Ectodermal cell (in vitro differentiated cells): ENCODE data around the gene DAAM1. TPM values are rescaled to one million over a fixed set of nuclear protein-coding genes. Genes with fewer than 3 reads are reported as not detected.

Experiments
- H3K27ac ChIP-seq: 2 replicates; pipeline ENCODE4 v1.7.0; 2013; ENCODE audit warnings: mild to moderate bottlenecking, low read depth, low read length; ENCODE audit not compliant: insufficient read depth, poor library complexity, severe bottlenecking
- H3K27me3 ChIP-seq: 2 replicates; pipeline ENCODE4 v1.7.0; 2013; ENCODE audit warnings: mild to moderate bottlenecking, low read length; ENCODE audit not compliant: insufficient read depth, control insufficient read depth, poor library complexity, severe bottlenecking
- H3K36me3 ChIP-seq: one replicate; pipeline ENCODE4 v1.7.0; 2013; ENCODE audit warnings: low read length; ENCODE audit not compliant: control insufficient read depth, insufficient read depth
- H3K4me1 ChIP-seq: one replicate; pipeline ENCODE4 v1.7.0; 2013; ENCODE audit warnings: low read length; ENCODE audit not compliant: control insufficient read depth, insufficient read depth
- H3K4me3 ChIP-seq: 2 replicates; pipeline ENCODE4 v1.7.0; 2013; ENCODE audit warnings: low read depth, low read length, control low read depth; ENCODE audit not compliant: insufficient read depth
- H3K9me3 ChIP-seq: 2 replicates; pipeline ENCODE4 v1.7.0; 2013; ENCODE audit warnings: mild to moderate bottlenecking, low read length, moderate library complexity; ENCODE audit not compliant: control insufficient read depth
- WGBS, 2 experiments: methylation state at CpG; one replicate each; pipeline ENCODE4 v1.1.7; 2013; ENCODE audit warnings: missing lambda C conversion rate in 2 of 2; 5-methylcytosine and 5-hydroxymethylcytosine counted together
- polyA plus RNA-seq, 4 experiments: library from polyadenylated mRNA; stranded (reverse); fragments of 50-300 nt; gene quantifications; one replicate each; pipeline ENCODE4 v1.2.3, GENCODE V29; 2013

Gene DAAM1
- 62.9 TPM for polyA plus RNA-seq (2013, experiment 1 of 4)
- 64.1 TPM for polyA plus RNA-seq (2013, experiment 2 of 4)
- polyA plus RNA-seq (2013, experiment 3 of 4), result 51.0 TPM
- 58.9 TPM for polyA plus RNA-seq (2013, experiment 4 of 4)

- WGBS, 2 experiments, result 0% methylated on average over 44 of the region's 44 CpGs
Observed at GRCh38 chr14:59188461-59189090, at the start of gene DAAM1. Gene DAAM1 (plus strand): TSS chr14:59188667. CDS start chr14:59263478, 74,811 bp downstream.

GRCh38 chr14:59139324-59139723 is 49.1 kb upstream of the DAAM1 start:
- Histone ChIP-seq H3K27ac (no peak overlapping the region), H3K4me1 (no peaks in the 10 kb centered on the region), H3K36me3 (no peaks in the 10 kb centered on the region), H3K4me3 (no peak overlapping the region), H3K9me3 (no peaks in the 10 kb centered on the region), H3K27me3 (no peaks in the 10 kb centered on the region)
- WGBS, 2 experiments, result 90 to 93% methylated on average over 5 of the region's 5 CpGs

More at GRCh38 chr14:59188461-59189090, at the start of gene DAAM1:
- Histone ChIP-seq H3K27me3 (peaks cover 31% of the 10 kb centered on the region), H3K36me3 (no peaks in the 10 kb centered on the region), H3K4me1 (peaks cover 4% of the 10 kb centered on the region), H3K27ac (peak within 1 kb of the TSS; percentile 90), H3K9me3 (no peaks in the 10 kb centered on the region), H3K4me3 (peak within 1 kb of the TSS; percentile 94)

- H3K27ac ChIP-seq, result no peak overlapping the region
- no peaks in the 10 kb centered on the region for H3K4me1 ChIP-seq
- H3K27me3 ChIP-seq, result no peaks in the 10 kb centered on the region
- WGBS, 2 experiments, result 91 to 92% methylated on average over 7 of the region's 7 CpGs
- H3K36me3 ChIP-seq, result no peaks in the 10 kb centered on the region
- H3K9me3 ChIP-seq, result no peaks in the 10 kb centered on the region
- H3K4me3 ChIP-seq, result no peak overlapping the region
Observed at GRCh38 chr14:59140106-59140843, 48.2 kb upstream of the DAAM1 start.

- H3K4me3 ChIP-seq, result no peak overlapping the region
- H3K27me3 ChIP-seq, result no peaks in the 10 kb centered on the region
- H3K4me1 ChIP-seq, result peaks cover 4% of the 10 kb centered on the region
- H3K36me3 ChIP-seq, result no peaks in the 10 kb centered on the region
- H3K9me3 ChIP-seq, result no peaks in the 10 kb centered on the region
- WGBS, 2 experiments, result 90 to 98% methylated on average over 2 of the region's 2 CpGs
- H3K27ac ChIP-seq, result no peak overlapping the region
Observed at GRCh38 chr14:59146484-59146883, 42.0 kb upstream of the DAAM1 start.

- no peak overlapping the region for H3K27ac ChIP-seq
- H3K27me3 ChIP-seq, result no peaks in the 10 kb centered on the region
- no peaks in the 10 kb centered on the region for H3K9me3 ChIP-seq
- WGBS, 2 experiments, result 57 to 75% methylated on average over 1 of the region's 1 CpG
- peaks cover 4% of the 10 kb centered on the region for H3K4me1 ChIP-seq
- H3K36me3 ChIP-seq, result no peaks in the 10 kb centered on the region
- H3K4me3 ChIP-seq, result no peak overlapping the region
Observed at GRCh38 chr14:59147007-59147406, 41.5 kb upstream of the DAAM1 start.

- WGBS, 2 experiments, result 88 to 91% methylated on average over 3 to 4 of the region's 4 CpGs
- Histone ChIP-seq H3K4me3 (no peak overlapping the region), H3K36me3 (no peaks in the 10 kb centered on the region), H3K27ac (no peak overlapping the region), H3K9me3 (no peaks in the 10 kb centered on the region), H3K4me1 (peaks cover 4% of the 10 kb centered on the region), H3K27me3 (no peaks in the 10 kb centered on the region)
Observed at GRCh38 chr14:59148334-59148900, 40.0 kb upstream of the DAAM1 start.

GRCh38 chr14:59150990-59151389 is 37.5 kb upstream of the DAAM1 start:
- WGBS, 2 experiments, result 96 to 97% methylated on average over 2 of the region's 2 CpGs
- Histone ChIP-seq H3K9me3 (no peaks in the 10 kb centered on the region), H3K4me1 (peaks cover 4% of the 10 kb centered on the region), H3K4me3 (no peak overlapping the region), H3K27ac (no peak overlapping the region), H3K27me3 (no peaks in the 10 kb centered on the region), H3K36me3 (no peaks in the 10 kb centered on the region)

- Histone ChIP-seq H3K4me1 (no peaks in the 10 kb centered on the region), H3K27ac (no peak overlapping the region), H3K9me3 (no peaks in the 10 kb centered on the region), H3K4me3 (no peak overlapping the region), H3K36me3 (no peaks in the 10 kb centered on the region), H3K27me3 (no peaks in the 10 kb centered on the region)
- 88 to 100% methylated on average over 1 to 2 of the region's 2 CpGs for WGBS, 2 experiments
Observed at GRCh38 chr14:59154373-59154772, 34.1 kb upstream of the DAAM1 start.

- Histone ChIP-seq H3K4me3 (no peak overlapping the region), H3K4me1 (no peaks in the 10 kb centered on the region), H3K27me3 (no peaks in the 10 kb centered on the region), H3K9me3 (no peaks in the 10 kb centered on the region), H3K36me3 (no peaks in the 10 kb centered on the region), H3K27ac (no peak overlapping the region)
- 79 to 92% methylated on average over 2 of the region's 3 CpGs for WGBS, 2 experiments
Observed at GRCh38 chr14:59155886-59156285, 32.6 kb upstream of the DAAM1 start.

GRCh38 chr14:59159169-59159568 is 29.3 kb upstream of the DAAM1 start:
- Histone ChIP-seq H3K4me3 (no peak overlapping the region), H3K36me3 (no peaks in the 10 kb centered on the region), H3K4me1 (peaks cover 3% of the 10 kb centered on the region), H3K27me3 (no peaks in the 10 kb centered on the region), H3K9me3 (no peaks in the 10 kb centered on the region), H3K27ac (no peak overlapping the region)
- 83% methylated on average over 1 of the region's 1 CpG for WGBS, 2 experiments
